HepG2 (cell line): ENCODE measurements around the gene LCK. TPM values are rescaled to one million over a fixed set of nuclear protein-coding genes. Genes with fewer than 3 reads are reported as not detected.

Source experiments
- JDP2 ChIP-seq: sonication (generic); formaldehyde crosslinking; IDR thresholded peaks from 2 replicates; pipeline ENCODE4 v1.8.1; 2022; ENCODE audit warnings: missing genetic modification reagents, borderline replicate concordance
- KMT2A ChIP-seq: sonication (generic); formaldehyde crosslinking; IDR thresholded peaks from 2 replicates; pipeline ENCODE4 v1.4.0; 2020; ENCODE audit warnings: missing genetic modification reagents
- NCOR1 ChIP-seq: fragments of 200-600 bp; sonication (generic); IDR thresholded peaks from 2 replicates; pipeline ENCODE4 v1.7.0; 2017; ENCODE audit warnings: antibody characterized with exemption, low read length, borderline replicate concordance
- RXRA ChIP-seq: sonication (generic); formaldehyde crosslinking; IDR thresholded peaks from 2 replicates; pipeline ENCODE4 v1.5.1; 2020; ENCODE audit warnings: missing genetic modification reagents
- SAFB2 ChIP-seq: sonication (generic); formaldehyde crosslinking; IDR thresholded peaks from 2 replicates; pipeline ENCODE4 v1.5.1; 2020; ENCODE audit warnings: missing genetic modification reagents, low read depth, mild to moderate bottlenecking, borderline replicate concordance
- SP2 ChIP-seq: sonication (generic); formaldehyde crosslinking; IDR thresholded peaks from 2 replicates; pipeline ENCODE4 v1.5.1; 2020; ENCODE audit warnings: mild to moderate bottlenecking, missing genetic modification reagents
- TBX2 ChIP-seq: sonication (generic); formaldehyde crosslinking; IDR thresholded peaks from 2 replicates; pipeline ENCODE4 v1.5.0; 2020; ENCODE audit warnings: missing genetic modification reagents, mild to moderate bottlenecking, borderline replicate concordance
- ZFP1 ChIP-seq: IDR thresholded peaks from 2 replicates; pipeline ENCODE4 v1.6.1; 2016
- ZNF136 ChIP-seq: sonication (generic); formaldehyde crosslinking; IDR thresholded peaks from 2 replicates; pipeline ENCODE4 v1.8.1; 2022; ENCODE audit warnings: low read depth, mild to moderate bottlenecking, moderate library complexity, missing genetic modification reagents
- ZNF713 ChIP-seq: sonication (generic); formaldehyde crosslinking; IDR thresholded peaks from 2 replicates; pipeline ENCODE4 v1.4.0; 2020; ENCODE audit warnings: mild to moderate bottlenecking, missing genetic modification reagents
- ZNF777 ChIP-seq: sonication (generic); formaldehyde crosslinking; IDR thresholded peaks from 2 replicates; pipeline ENCODE4 v1.4.0; 2020; ENCODE audit warnings: missing genetic modification reagents
- ZNF891 ChIP-seq: sonication (generic); formaldehyde crosslinking; IDR thresholded peaks from 2 replicates; pipeline ENCODE4 v1.5.0; 2020; ENCODE audit warnings: mild to moderate bottlenecking, missing genetic modification reagents
- polyA plus RNA-seq, 8 experiments: library from polyadenylated mRNA; depleted of rRNA in 3 of 8; stranded (reverse) in 7 of 8; unstranded in 1 of 8; fragments of >200 nt; fragmentation: Illumina TruSeq in 4 of 8; extraction: Trizol in 4 of 8; gene quantifications; 2 replicates each; pipeline versions ENCODE4 v1.2.1 to v1.2.3, GENCODE V29; 2011 to 2016; ENCODE audit warnings: low read depth in 4 of 8, missing spikeins in 1 of 8, mixed read lengths in 1 of 8; ENCODE audit not compliant: insufficient read depth in 1 of 8
- total RNA-seq, 5 experiments: library from RNA; depleted of rRNA; stranded (reverse); fragments of >200 nt; fragmentation: Illumina TruSeq; extraction: Trizol; gene quantifications; 2 replicates each; pipeline ENCODE4 v1.2.3, GENCODE V29; 2016; ENCODE audit warnings: low read depth in 1 of 5
- TF ChIP-seq, protein P1 (sequence below): sonication (generic); formaldehyde crosslinking; IDR thresholded peaks from 2 replicates; pipeline ENCODE4 v1.9.0; 2021; ENCODE audit warnings: missing genetic modification reagents, mild to moderate bottlenecking, borderline replicate concordance
- TF ChIP-seq, protein P2 (sequence below): sonication (generic); formaldehyde crosslinking; IDR thresholded peaks from 2 replicates; pipeline ENCODE4 v1.5.0; 2020; ENCODE audit warnings: missing genetic modification reagents, mild to moderate bottlenecking, borderline replicate concordance
- TF ChIP-seq, protein P3 (sequence below): sonication (generic); formaldehyde crosslinking; IDR thresholded peaks from 2 replicates; pipeline ENCODE4 v1.5.1; 2020; ENCODE audit warnings: mild to moderate bottlenecking, missing genetic modification reagents, borderline replicate concordance
- TF ChIP-seq, protein P4 (sequence below): sonication (generic); formaldehyde crosslinking; IDR thresholded peaks from 2 replicates; pipeline ENCODE4 v1.4.0; 2020; ENCODE audit warnings: mild to moderate bottlenecking, low read depth, missing genetic modification reagents
- TF ChIP-seq, protein P5 (sequence below): sonication (generic); formaldehyde crosslinking; IDR thresholded peaks from 2 replicates; pipeline ENCODE4 v1.4.0; 2020; ENCODE audit warnings: missing genetic modification reagents

Gene LCK
- total and polyA plus RNA-seq, 2 of the 13 experiments (the other 11 are each of a cell fraction or from before 2014, with no cell fraction given), result 0.93 to 1.8 TPM

DNA sequence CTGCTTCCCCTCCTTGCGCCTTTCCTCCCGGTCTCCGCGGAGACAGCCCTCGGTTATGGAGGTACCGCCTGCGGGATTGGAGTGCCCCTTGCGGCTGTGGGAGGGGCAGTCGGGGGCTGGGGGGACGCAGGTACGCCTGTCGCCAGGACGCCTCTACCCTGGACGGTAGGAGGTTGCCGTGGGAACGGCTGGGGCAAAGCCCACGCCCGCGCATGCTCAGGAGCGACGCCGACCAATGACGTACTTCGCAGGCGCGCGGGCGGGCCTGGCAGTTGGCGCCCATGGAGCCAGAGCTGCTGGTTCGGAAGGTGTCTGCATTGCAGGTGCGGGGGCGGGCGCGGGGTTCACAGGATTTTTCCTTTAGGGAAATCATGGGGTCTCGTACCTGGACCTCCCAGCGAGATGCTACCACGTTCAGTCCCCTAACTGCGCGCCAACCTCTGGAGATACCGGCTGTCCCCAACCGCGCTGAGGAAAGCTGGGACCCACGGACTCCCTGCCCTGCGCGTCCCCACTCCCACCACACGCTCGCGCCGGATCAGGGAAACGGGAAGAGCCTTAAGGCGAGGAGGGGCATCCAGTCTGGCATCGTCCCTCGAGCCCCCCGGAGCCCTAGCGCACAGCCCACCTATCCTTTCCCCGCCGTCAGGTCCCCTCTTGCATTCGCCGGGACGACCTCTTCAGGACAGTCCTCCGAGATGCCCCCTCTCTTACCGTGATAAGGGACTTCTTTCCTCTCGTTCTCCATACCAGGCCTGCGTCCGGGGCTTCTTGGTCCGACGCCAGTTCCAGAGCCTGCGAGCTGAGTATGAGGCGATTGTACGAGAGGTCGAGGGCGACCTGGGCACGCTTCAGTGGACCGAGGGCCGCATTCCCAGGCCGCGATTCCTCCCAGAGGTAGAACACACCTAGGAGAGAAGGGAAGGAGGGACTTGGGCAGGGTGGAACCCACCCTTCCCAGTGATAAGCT, 45.4 kb upstream of the LCK start, which contains the start of gene IQCC (continued):
- TF ChIP-seq JDP2 (CRISPR knock-in tag) (no peak), SAFB2 (CRISPR knock-in tag) (0 out of 2 replicates have a peak, but pooled peaks have one; percentile 36), ZFP1 (CRISPR knock-in tag) (no peak; the same call in 1 of the 2 replicates), ZNF891 (CRISPR knock-in tag) (no peak; the same call in 1 of the 2 replicates), TBX2 (CRISPR knock-in tag) (peak; percentile 50), SP2 (CRISPR knock-in tag) (no peak), ZNF777 (CRISPR knock-in tag) (peak; percentile 92), ZNF136 (no peak), RXRA (CRISPR knock-in tag) (no peak; the same call in 1 of the 2 replicates), ZNF713 (CRISPR knock-in tag) (no peak), NCOR1 (no peak), KMT2A (CRISPR knock-in tag) (no peak)
- TF ChIP-seq, protein P1, sequence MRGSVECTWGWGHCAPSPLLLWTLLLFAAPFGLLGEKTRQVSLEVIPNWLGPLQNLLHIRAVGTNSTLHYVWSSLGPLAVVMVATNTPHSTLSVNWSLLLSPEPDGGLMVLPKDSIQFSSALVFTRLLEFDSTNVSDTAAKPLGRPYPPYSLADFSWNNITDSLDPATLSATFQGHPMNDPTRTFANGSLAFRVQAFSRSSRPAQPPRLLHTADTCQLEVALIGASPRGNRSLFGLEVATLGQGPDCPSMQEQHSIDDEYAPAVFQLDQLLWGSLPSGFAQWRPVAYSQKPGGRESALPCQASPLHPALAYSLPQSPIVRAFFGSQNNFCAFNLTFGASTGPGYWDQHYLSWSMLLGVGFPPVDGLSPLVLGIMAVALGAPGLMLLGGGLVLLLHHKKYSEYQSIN (CRISPR knock-in tag), result peak; percentile 44; the same call in 1 of the 2 replicates
- TF ChIP-seq, protein P2, sequence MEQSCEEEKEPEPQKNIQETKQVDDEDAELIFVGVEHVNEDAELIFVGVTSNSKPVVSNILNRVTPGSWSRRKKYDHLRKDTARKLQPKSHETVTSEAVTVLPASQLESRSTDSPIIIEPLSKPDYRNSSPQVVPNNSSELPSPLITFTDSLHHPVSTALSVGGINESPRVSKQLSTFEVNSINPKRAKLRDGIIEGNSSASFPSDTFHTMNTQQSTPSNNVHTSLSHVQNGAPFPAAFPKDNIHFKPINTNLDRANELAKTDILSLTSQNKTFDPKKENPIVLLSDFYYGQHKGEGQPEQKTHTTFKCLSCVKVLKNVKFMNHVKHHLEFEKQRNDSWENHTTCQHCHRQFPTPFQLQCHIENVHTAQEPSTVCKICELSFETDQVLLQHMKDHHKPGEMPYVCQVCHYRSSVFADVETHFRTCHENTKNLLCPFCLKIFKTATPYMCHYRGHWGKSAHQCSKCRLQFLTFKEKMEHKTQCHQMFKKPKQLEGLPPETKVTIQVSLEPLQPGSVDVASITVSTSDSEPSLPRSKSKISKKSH (CRISPR knock-in tag), result 0 out of 2 replicates have a peak, but pooled peaks have one; percentile 21
- TF ChIP-seq, protein P3, sequence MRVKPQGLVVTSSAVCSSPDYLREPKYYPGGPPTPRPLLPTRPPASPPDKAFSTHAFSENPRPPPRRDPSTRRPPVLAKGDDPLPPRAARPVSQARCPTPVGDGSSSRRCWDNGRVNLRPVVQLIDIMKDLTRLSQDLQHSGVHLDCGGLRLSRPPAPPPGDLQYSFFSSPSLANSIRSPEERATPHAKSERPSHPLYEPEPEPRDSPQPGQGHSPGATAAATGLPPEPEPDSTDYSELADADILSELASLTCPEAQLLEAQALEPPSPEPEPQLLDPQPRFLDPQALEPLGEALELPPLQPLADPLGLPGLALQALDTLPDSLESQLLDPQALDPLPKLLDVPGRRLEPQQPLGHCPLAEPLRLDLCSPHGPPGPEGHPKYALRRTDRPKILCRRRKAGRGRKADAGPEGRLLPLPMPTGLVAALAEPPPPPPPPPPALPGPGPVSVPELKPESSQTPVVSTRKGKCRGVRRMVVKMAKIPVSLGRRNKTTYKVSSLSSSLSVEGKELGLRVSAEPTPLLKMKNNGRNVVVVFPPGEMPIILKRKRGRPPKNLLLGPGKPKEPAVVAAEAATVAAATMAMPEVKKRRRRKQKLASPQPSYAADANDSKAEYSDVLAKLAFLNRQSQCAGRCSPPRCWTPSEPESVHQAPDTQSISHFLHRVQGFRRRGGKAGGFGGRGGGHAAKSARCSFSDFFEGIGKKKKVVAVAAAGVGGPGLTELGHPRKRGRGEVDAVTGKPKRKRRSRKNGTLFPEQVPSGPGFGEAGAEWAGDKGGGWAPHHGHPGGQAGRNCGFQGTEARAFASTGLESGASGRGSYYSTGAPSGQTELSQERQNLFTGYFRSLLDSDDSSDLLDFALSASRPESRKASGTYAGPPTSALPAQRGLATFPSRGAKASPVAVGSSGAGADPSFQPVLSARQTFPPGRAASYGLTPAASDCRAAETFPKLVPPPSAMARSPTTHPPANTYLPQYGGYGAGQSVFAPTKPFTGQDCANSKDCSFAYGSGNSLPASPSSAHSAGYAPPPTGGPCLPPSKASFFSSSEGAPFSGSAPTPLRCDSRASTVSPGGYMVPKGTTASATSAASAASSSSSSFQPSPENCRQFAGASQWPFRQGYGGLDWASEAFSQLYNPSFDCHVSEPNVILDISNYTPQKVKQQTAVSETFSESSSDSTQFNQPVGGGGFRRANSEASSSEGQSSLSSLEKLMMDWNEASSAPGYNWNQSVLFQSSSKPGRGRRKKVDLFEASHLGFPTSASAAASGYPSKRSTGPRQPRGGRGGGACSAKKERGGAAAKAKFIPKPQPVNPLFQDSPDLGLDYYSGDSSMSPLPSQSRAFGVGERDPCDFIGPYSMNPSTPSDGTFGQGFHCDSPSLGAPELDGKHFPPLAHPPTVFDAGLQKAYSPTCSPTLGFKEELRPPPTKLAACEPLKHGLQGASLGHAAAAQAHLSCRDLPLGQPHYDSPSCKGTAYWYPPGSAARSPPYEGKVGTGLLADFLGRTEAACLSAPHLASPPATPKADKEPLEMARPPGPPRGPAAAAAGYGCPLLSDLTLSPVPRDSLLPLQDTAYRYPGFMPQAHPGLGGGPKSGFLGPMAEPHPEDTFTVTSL, result no peak
- TF ChIP-seq, protein P4, sequence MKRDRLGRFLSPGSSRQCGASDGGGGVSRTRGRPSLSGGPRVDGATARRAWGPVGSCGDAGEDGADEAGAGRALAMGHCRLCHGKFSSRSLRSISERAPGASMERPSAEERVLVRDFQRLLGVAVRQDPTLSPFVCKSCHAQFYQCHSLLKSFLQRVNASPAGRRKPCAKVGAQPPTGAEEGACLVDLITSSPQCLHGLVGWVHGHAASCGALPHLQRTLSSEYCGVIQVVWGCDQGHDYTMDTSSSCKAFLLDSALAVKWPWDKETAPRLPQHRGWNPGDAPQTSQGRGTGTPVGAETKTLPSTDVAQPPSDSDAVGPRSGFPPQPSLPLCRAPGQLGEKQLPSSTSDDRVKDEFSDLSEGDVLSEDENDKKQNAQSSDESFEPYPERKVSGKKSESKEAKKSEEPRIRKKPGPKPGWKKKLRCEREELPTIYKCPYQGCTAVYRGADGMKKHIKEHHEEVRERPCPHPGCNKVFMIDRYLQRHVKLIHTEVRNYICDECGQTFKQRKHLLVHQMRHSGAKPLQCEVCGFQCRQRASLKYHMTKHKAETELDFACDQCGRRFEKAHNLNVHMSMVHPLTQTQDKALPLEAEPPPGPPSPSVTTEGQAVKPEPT (CRISPR knock-in tag), result no peak
- TF ChIP-seq, protein P5, sequence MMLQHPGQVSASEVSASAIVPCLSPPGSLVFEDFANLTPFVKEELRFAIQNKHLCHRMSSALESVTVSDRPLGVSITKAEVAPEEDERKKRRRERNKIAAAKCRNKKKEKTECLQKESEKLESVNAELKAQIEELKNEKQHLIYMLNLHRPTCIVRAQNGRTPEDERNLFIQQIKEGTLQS (CRISPR knock-in tag), result no peak
